SK-N-SH (cell line): Measurements from ENCODE around the gene MTHFS. TPM values are rescaled to one million over a fixed set of nuclear protein-coding genes. Genes with fewer than 3 reads are reported as not detected.
"Not testable (repeated sequence)": the region's sequence is repeated elsewhere in the genome, so short reads cannot be mapped to it uniquely, and the experiment has no call there.

Experiments
- CTCF ChIA-PET: fragments of 300-600, 350-600 bp; formaldehyde crosslinking; extraction: SDS; loops from one replicate; lab custom pipeline; 2021; lab: Yijun Ruan, JAX
- POLR2A ChIA-PET: fragments of 350-600 bp; sonication (Branson Sonifier 250); formaldehyde crosslinking; extraction: SDS; loops from one replicate; lab custom pipeline; 2020; ENCODE audit warnings: antibody characterized with exemption, inconsistent platforms; lab: Yijun Ruan, JAX
- DNase-seq: peaks from one replicate; pipeline ENCODE4 v3.0.0; 2012
- H2AFZ ChIP-seq: fragments of 200-600 bp; sonication (generic); 2 replicates; pipeline ENCODE4 v1.8.1; 2016; ENCODE audit warnings: antibody characterized with exemption, mild to moderate bottlenecking, low read depth
- H3F3A ChIP-seq: fragments of 200-600 bp; sonication (generic); replicated peaks from 2 replicates; pipeline ENCODE3; 2016; ENCODE audit warnings: antibody characterized with exemption, mild to moderate bottlenecking; ENCODE audit not compliant: insufficient read depth
- H3K27ac ChIP-seq, 2 experiments: fragments of 200-500 bp in 1 of 2; fragments of 200-600 bp in 1 of 2; sonication (Bioruptor generic) in 1 of 2; sonication (generic), shearing (Covaris generic) in 1 of 2; 2 replicates each; pipeline versions ENCODE4 v1.5.1 to v1.6.1; 2014 to 2016; ENCODE audit warnings: low read depth in 2 of 2, inconsistent platforms in 1 of 2, low read length in 1 of 2, mild to moderate bottlenecking in 1 of 2, mixed read lengths in 1 of 2
- H3K27me3 ChIP-seq: fragments of 200-600 bp; sonication (generic), shearing (Covaris generic); 2 replicates; pipeline ENCODE4 v1.6.1; 2016; ENCODE audit warnings: mixed run types; ENCODE audit not compliant: insufficient read depth
- H3K36me3 ChIP-seq, 2 experiments: fragments of 200-500 bp in 1 of 2; fragments of 200-600 bp in 1 of 2; sonication (Bioruptor generic) in 1 of 2; sonication (generic) in 1 of 2; replicated peaks in 1 of 2; 2 replicates each; pipeline versions ENCODE3 to v1.5.1; 2014 to 2016; ENCODE audit warnings: low read length in 1 of 2, mild to moderate bottlenecking in 1 of 2; ENCODE audit not compliant: insufficient read depth in 2 of 2, control insufficient read depth in 1 of 2
- H3K4me1 ChIP-seq, 2 experiments: fragments of 200-500 bp in 1 of 2; fragments of 200-600 bp in 1 of 2; sonication (Bioruptor generic) in 1 of 2; sonication (generic), shearing (Covaris generic) in 1 of 2; 2 replicates each; pipeline versions ENCODE4 v1.5.1 to v1.6.1; 2014 to 2016; ENCODE audit warnings: low read depth in 1 of 2, low read length in 1 of 2, mixed run types in 1 of 2; ENCODE audit not compliant: insufficient read depth in 2 of 2, control insufficient read depth in 1 of 2
- H3K4me2 ChIP-seq: fragments of 200-600 bp; sonication (generic), shearing (Covaris generic); 2 replicates; pipeline ENCODE4 v1.6.1; 2017; ENCODE audit warnings: mixed run types
- H3K4me3 ChIP-seq, 2 experiments: fragments of 200-500 bp in 1 of 2; fragments of 200-600 bp in 1 of 2; sonication (Bioruptor generic) in 1 of 2; sonication (generic), shearing (Covaris generic) in 1 of 2; 2 replicates each; pipeline versions ENCODE4 v1.5.1 to v1.8.1; 2014 to 2016; ENCODE audit warnings: low read depth in 2 of 2, inconsistent platforms in 1 of 2, low read length in 1 of 2, mild to moderate bottlenecking in 1 of 2, mixed read lengths in 1 of 2, moderate library complexity in 1 of 2
- H3K79me2 ChIP-seq: fragments of 200-600 bp; sonication (generic); 2 replicates; pipeline ENCODE4 v1.8.1; 2017; ENCODE audit warnings: mild to moderate bottlenecking; ENCODE audit not compliant: insufficient read depth
- H3K9ac ChIP-seq: fragments of 200-600 bp; sonication (generic); 2 replicates; pipeline ENCODE4 v1.6.1; 2017; ENCODE audit warnings: mixed run types
- H3K9me2 ChIP-seq: fragments of 200-600 bp; sonication (generic); 2 replicates; pipeline ENCODE4 v1.6.1; 2017; ENCODE audit warnings: mixed run types
- H3K9me3 ChIP-seq: fragments of 200-600 bp; sonication (generic); 2 replicates; pipeline ENCODE4 v1.6.1; 2017; ENCODE audit warnings: mixed run types, mild to moderate bottlenecking, moderate library complexity
- H4K20me1 ChIP-seq: fragments of 200-600 bp; sonication (generic); 2 replicates; pipeline ENCODE4 v1.6.1; 2017; ENCODE audit warnings: mild to moderate bottlenecking, mixed run types; ENCODE audit not compliant: insufficient read depth
- EZH2phosphoT487 ChIP-seq: fragments of 200-600 bp; sonication (generic); IDR thresholded peaks from 2 replicates; pipeline ENCODE4 v1.6.1; 2017; ENCODE audit warnings: low read depth, mixed run types, mild to moderate bottlenecking, antibody characterized with exemption, moderate library complexity, borderline replicate concordance
- RFX5 ChIP-seq: IDR thresholded peaks from 2 replicates; pipeline ENCODE4 v1.6.1; 2012; ENCODE audit warnings: mild to moderate bottlenecking, improper control_type of control experiment, low read length
- RXRA ChIP-seq: IDR thresholded peaks from 2 replicates; pipeline ENCODE4 v1.4.0; 2012; ENCODE audit warnings: low read depth, mild to moderate bottlenecking, borderline replicate concordance
- SMC3 ChIP-seq: IDR thresholded peaks from 2 replicates; pipeline ENCODE4 v1.6.1; 2012; ENCODE audit warnings: low read depth, low read length, improper control_type of control experiment
- TCF12 ChIP-seq: IDR thresholded peaks from 2 replicates; pipeline ENCODE4 v1.4.0; 2012
- ZBTB33 ChIP-seq: IDR thresholded peaks from 2 replicates; pipeline ENCODE4 v1.4.0; 2012; ENCODE audit warnings: low read depth, borderline replicate concordance
- WGBS: methylation state at CpG from one replicate; pipeline ENCODE4 v1.1.6; 2017; ENCODE audit warnings: low lambda C conversion rate; 5-methylcytosine and 5-hydroxymethylcytosine counted together
- polyA plus RNA-seq, 3 experiments: library from polyadenylated mRNA; depleted of rRNA; stranded (reverse); fragments of >200 nt; gene quantifications; 2 replicates each; pipeline ENCODE4 v1.2.3, GENCODE V29; 2012
- TF ChIP-seq, protein P1 (sequence below): IDR thresholded peaks from 2 replicates; pipeline ENCODE4 v1.6.1; 2012; ENCODE audit warnings: mild to moderate bottlenecking, low read depth, low read length, moderate library complexity

MTHFS gene
- polyA plus RNA-seq, 1 of the 3 experiments (the other 2 are of a cell fraction), result 21.9 TPM

- 98% methylated on average over 9 of the region's 9 CpGs for WGBS
- CTCF ChIA-PET, result no interaction called here
Observed at GRCh38 chr15:79900087-79900486, 3.3 kb upstream of the MTHFS start.

GRCh38 chr15:79898786-79899185, 2.0 kb upstream of the MTHFS start:
- not testable (repeated sequence) for H3K9me3 ChIP-seq, H3K9ac ChIP-seq, H3K79me2 ChIP-seq, H3K27ac ChIP-seq, H4K20me1 ChIP-seq, H3K9me2 ChIP-seq, H3K4me2 ChIP-seq, DNase-seq, H3K4me1 ChIP-seq, H3K4me3 ChIP-seq, H3F3A ChIP-seq, H3K27me3 ChIP-seq, H2AFZ ChIP-seq
- ChIA-PET CTCF (interaction anchor here (1.2 to 1.6 kb wide), 4 partner anchors 29 to 274 kb away, joined by 3 to 5 read pairs (median 3); no protein-coding TSS in a partner anchor), POLR2A (interaction anchor here (3.4 kb wide), 1 partner anchor 25 kb away, joined by 12 read pairs; no protein-coding TSS in a partner anchor)
- WGBS, result 90% methylated on average over 3 of the region's 3 CpGs
- peaks cover 12% of the 10 kb centered on the region in 2 experiments for H3K36me3 ChIP-seq

More at GRCh38 chr15:79900087-79900486, 3.3 kb upstream of the MTHFS start:
- Histone ChIP-seq H3K27ac (no peak overlapping the region), H3K9me3 (no peaks in the 10 kb centered on the region), H3K4me2 (no peak overlapping the region), H3K4me3 (no peak overlapping the region), H3K9ac (no peak overlapping the region), H3K9me2 (no peaks in the 10 kb centered on the region), H3K27me3 (no peaks in the 10 kb centered on the region)
- no peak for DNase-seq
- POLR2A ChIA-PET, result no interaction called here
- no peak for TF ChIP-seq EZH2phosphoT487
- TF ChIP-seq TCF12, result no peak
- TF ChIP-seq, protein P1, sequence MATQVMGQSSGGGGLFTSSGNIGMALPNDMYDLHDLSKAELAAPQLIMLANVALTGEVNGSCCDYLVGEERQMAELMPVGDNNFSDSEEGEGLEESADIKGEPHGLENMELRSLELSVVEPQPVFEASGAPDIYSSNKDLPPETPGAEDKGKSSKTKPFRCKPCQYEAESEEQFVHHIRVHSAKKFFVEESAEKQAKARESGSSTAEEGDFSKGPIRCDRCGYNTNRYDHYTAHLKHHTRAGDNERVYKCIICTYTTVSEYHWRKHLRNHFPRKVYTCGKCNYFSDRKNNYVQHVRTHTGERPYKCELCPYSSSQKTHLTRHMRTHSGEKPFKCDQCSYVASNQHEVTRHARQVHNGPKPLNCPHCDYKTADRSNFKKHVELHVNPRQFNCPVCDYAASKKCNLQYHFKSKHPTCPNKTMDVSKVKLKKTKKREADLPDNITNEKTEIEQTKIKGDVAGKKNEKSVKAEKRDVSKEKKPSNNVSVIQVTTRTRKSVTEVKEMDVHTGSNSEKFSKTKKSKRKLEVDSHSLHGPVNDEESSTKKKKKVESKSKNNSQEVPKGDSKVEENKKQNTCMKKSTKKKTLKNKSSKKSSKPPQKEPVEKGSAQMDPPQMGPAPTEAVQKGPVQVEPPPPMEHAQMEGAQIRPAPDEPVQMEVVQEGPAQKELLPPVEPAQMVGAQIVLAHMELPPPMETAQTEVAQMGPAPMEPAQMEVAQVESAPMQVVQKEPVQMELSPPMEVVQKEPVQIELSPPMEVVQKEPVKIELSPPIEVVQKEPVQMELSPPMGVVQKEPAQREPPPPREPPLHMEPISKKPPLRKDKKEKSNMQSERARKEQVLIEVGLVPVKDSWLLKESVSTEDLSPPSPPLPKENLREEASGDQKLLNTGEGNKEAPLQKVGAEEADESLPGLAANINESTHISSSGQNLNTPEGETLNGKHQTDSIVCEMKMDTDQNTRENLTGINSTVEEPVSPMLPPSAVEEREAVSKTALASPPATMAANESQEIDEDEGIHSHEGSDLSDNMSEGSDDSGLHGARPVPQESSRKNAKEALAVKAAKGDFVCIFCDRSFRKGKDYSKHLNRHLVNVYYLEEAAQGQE, result no peak
- no peak for TF ChIP-seq RFX5
- no peak for TF ChIP-seq ZBTB33
- no peak for TF ChIP-seq SMC3
- no peak for TF ChIP-seq RXRA
- TF ChIP-seq, all 33 proteins: peak for 0
- peaks cover 10% of the 10 kb centered on the region; the same call in 1 of the 2 replicates for H3K79me2 ChIP-seq
- peaks cover 0 to 5% of the 10 kb centered on the region in 2 experiments; a peak in 2 of 4 replicates for H3K4me1 ChIP-seq
- peaks cover 12 to 13% of the 10 kb centered on the region in 2 experiments for H3K36me3 ChIP-seq
- H2AFZ ChIP-seq, result no peak overlapping the region
- no peaks in the 10 kb centered on the region for H4K20me1 ChIP-seq
- H3F3A ChIP-seq, result peaks cover 7% of the 10 kb centered on the region
